Naive B cell (primary cell): ENCODE measurements around the gene ITPKA. TPM values are rescaled to one million over a fixed set of nuclear protein-coding genes. Genes with fewer than 3 reads are reported as not detected.
A peak's percentile ranks its signal among the peaks of the same experiment; 100 is the strongest.

Experiments
- ATAC-seq, 2 donors: fragments of 150-1000 bp; cut with Tn5 transposase; 2 replicates each; pipeline ENCODE4 v1.10.0; 2021; ENCODE audit warnings: low read depth in 2 of 2, mild to moderate bottlenecking in 2 of 2, moderate library complexity in 2 of 2
- DNase-seq: peaks from one replicate; pipeline ENCODE4 v3.0.0; 2022
- H3K27ac Mint-ChIP-seq, 6 donors: one replicate each; pipeline ENCODE4 v1.8.0; 2020 to 2022; ENCODE audit warnings: mild to moderate bottlenecking in 6 of 6, mixed read lengths in 6 of 6, moderate library complexity in 5 of 6, inconsistent platforms in 2 of 6
- H3K27me3 Mint-ChIP-seq, 3 donors: one replicate each; pipeline ENCODE4 v1.8.0; 2021 to 2022; ENCODE audit warnings: mixed read lengths in 3 of 3, mild to moderate bottlenecking in 1 of 3
- H3K36me3 Mint-ChIP-seq, 2 donors: one replicate each; pipeline ENCODE4 v1.8.0; 2020 to 2022; ENCODE audit warnings: mixed read lengths in 2 of 2, inconsistent platforms in 1 of 2, mild to moderate bottlenecking in 1 of 2
- H3K4me1 Mint-ChIP-seq, 3 donors: one replicate each; pipeline ENCODE4 v1.8.0; 2020 to 2022; ENCODE audit warnings: mixed read lengths in 3 of 3, inconsistent platforms in 1 of 3, mild to moderate bottlenecking in 1 of 3, moderate library complexity in 1 of 3
- H3K4me3 Mint-ChIP-seq, 8 donors: one replicate each; pipeline ENCODE4 v1.8.0; 2020 to 2022; ENCODE audit warnings: mild to moderate bottlenecking in 8 of 8, mixed read lengths in 8 of 8, moderate library complexity in 8 of 8, inconsistent platforms in 2 of 8
- H3K9me3 Mint-ChIP-seq, 7 donors: one replicate each; pipeline ENCODE4 v1.8.0; 2020 to 2022; ENCODE audit warnings: mixed read lengths in 7 of 7, mild to moderate bottlenecking in 5 of 7, inconsistent platforms in 2 of 7, moderate library complexity in 1 of 7
- polyA plus RNA-seq, 6 donors: library from polyadenylated mRNA; unstranded; fragments of 300-500 nt; fragmentation: Illumina TruSeq; gene quantifications; one replicate each; pipeline ENCODE4 v1.2.3, GENCODE V29; 2021; ENCODE audit warnings: low read depth in 6 of 6

Gene ITPKA
- polyA plus RNA-seq, 6 donors from 2014 or later = not detected

- H3K4me3 Mint-ChIP-seq = no peak overlapping the region
- H3K27me3 Mint-ChIP-seq = no peaks in the 10 kb centered on the region
Measured at GRCh38 chr15:41482110-41482877, 11.4 kb upstream of the ITPKA start.

DNA sequence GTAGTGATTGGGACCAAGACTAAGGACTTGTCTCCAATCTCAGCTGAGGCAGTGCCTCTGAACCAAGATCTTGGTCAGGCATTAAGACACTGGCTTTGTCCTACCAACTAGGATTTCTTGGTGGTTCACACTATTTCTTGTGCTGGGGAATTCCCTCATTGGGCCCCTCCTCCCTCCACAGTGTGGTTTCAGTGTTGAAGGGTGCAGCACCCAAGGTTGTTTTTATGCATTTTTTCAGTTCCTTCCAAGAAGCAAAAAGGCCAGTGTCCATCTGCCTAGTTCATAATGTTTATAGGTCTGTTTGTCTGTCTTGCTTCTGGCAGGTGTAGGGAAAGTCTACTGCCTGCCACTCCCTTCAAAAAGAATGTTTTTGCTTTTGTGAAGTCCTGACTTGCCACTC is 10.6 kb upstream of the ITPKA start:
- DNase-seq (peak; percentile 31), ATAC-seq (peak; percentile 91 to 95)
- Mint-ChIP-seq H3K4me1 (peaks cover 11 to 25% (median 21%) of the 10 kb centered on the region in 3 donors), H3K4me3 (peak overlapping the region in 6 of 8 donors; percentile 20 to 66 (median 46)), H3K27ac (peak overlapping the region; percentile 12 to 88 (median 20)), H3K36me3 (peaks cover 7 to 10% of the 10 kb centered on the region in 2 donors), H3K9me3 (no peaks in the 10 kb centered on the region), H3K27me3 (peaks cover 0 to 7% (median 6%) of the 10 kb centered on the region in 3 donors)

More at GRCh38 chr15:41482110-41482877, 11.4 kb upstream of the ITPKA start:
- no peaks in the 10 kb centered on the region for H3K9me3 Mint-ChIP-seq
- DNase-seq (no peak), ATAC-seq (no peak)
- peak overlapping the region in 4 of 6 donors; percentile 12 to 77 (median 26) for H3K27ac Mint-ChIP-seq
- H3K4me1 Mint-ChIP-seq = peaks cover 11 to 23% (median 21%) of the 10 kb centered on the region in 3 donors
- peaks cover 13 to 14% of the 10 kb centered on the region in 2 donors for H3K36me3 Mint-ChIP-seq

DNA sequence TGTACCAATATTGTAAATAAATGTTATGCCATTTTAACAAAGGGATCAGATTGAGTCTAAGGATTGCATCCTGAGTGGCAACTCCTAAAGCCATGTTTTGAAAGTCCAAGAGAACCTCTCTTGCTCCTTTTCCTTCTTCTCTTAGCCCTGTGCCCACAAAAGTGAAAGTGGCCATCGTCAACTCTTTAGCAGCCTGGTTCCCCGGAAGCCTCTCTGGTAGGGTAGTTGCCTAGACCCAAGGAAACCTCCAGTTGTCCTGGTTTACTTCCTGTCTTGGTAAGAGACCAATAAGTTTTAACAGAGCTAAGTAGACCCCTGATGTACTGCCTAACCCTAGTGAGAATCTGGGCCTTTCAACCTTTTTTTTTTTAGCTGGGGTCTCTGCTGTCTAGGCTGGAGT is 10.2 kb upstream of the ITPKA start:
- peak overlapping the region in 5 of 8 donors; percentile 20 to 71 (median 51) for H3K4me3 Mint-ChIP-seq
- peak overlapping the region in 2 of 6 donors; percentile 60 to 77 for H3K27ac Mint-ChIP-seq
- peaks cover 0 to 9% (median 6%) of the 10 kb centered on the region in 3 donors for H3K27me3 Mint-ChIP-seq
- peaks cover 11 to 25% (median 21%) of the 10 kb centered on the region in 3 donors for H3K4me1 Mint-ChIP-seq
- H3K36me3 Mint-ChIP-seq = peaks cover 7 to 8% of the 10 kb centered on the region in 2 donors
- DNase-seq (no peak), ATAC-seq (peak; percentile 32 to 38)
- H3K9me3 Mint-ChIP-seq = no peaks in the 10 kb centered on the region

- no peaks in the 10 kb centered on the region for H3K9me3 Mint-ChIP-seq
- DNase-seq (no peak), ATAC-seq (no peak)
- peaks cover under 1 to 12% (median 9%) of the 10 kb centered on the region in 3 donors for H3K27me3 Mint-ChIP-seq
- peak overlapping the region in 1 of 6 donors; percentile 26 for H3K27ac Mint-ChIP-seq
- peaks cover 11 to 25% (median 21%) of the 10 kb centered on the region in 3 donors for H3K4me1 Mint-ChIP-seq
- H3K36me3 Mint-ChIP-seq = peaks cover 0 to 7% of the 10 kb centered on the region in 2 donors
- H3K4me3 Mint-ChIP-seq = peak overlapping the region in 1 of 8 donors; percentile 30
Measured at GRCh38 chr15:41484937-41485625, 8.6 kb upstream of the ITPKA start.

DNA sequence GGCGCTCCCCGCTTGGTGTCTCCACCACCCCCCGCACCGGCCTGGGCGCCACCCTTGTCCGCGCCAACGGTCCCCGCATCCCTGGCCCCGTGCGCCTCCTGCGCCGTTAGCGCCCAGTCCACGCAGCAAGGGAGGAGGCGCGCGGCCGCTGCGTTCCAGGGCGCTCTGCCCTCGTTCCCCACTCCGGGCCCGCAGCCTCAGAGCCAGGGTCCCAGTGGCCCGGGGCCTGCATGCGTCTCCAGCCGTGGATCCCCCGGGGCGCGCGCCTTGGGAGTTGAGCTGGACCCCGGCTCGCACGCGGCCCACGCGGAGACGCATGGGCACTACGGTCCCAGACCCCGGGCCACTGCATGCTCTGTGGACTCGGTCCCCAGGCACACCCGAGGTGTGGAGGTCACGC is 7.4 kb upstream of the ITPKA start:
- no peak overlapping the region for H3K4me3 Mint-ChIP-seq
- no peaks in the 10 kb centered on the region for H3K9me3 Mint-ChIP-seq
- DNase-seq (no peak), ATAC-seq (no peak)
- H3K36me3 Mint-ChIP-seq = no peaks in the 10 kb centered on the region
- peaks cover 11 to 25% (median 21%) of the 10 kb centered on the region in 3 donors for H3K4me1 Mint-ChIP-seq
- H3K27me3 Mint-ChIP-seq = peaks cover 9 to 22% (median 21%) of the 10 kb centered on the region in 3 donors
- no peak overlapping the region for H3K27ac Mint-ChIP-seq

GRCh38 chr15:41487381-41487780 is 6.3 kb upstream of the ITPKA start:
- Mint-ChIP-seq H3K27ac (no peak overlapping the region), H3K27me3 (peaks cover 19 to 32% (median 32%) of the 10 kb centered on the region in 3 donors), H3K9me3 (no peaks in the 10 kb centered on the region), H3K36me3 (peaks cover 0 to 8% of the 10 kb centered on the region in 2 donors), H3K4me1 (peaks cover 17 to 23% (median 21%) of the 10 kb centered on the region in 3 donors), H3K4me3 (no peak overlapping the region)
- ATAC-seq (no peak), DNase-seq (no peak)

- no peaks in the 10 kb centered on the region for H3K9me3 Mint-ChIP-seq
- H3K4me1 Mint-ChIP-seq = peaks cover 21 to 23% (median 23%) of the 10 kb centered on the region in 3 donors
- no peak for DNase-seq
- peaks cover 0 to 8% of the 10 kb centered on the region in 2 donors for H3K36me3 Mint-ChIP-seq
- no peak overlapping the region for H3K4me3 Mint-ChIP-seq
- no peak overlapping the region for H3K27ac Mint-ChIP-seq
- ATAC-seq = no peak
- peaks cover 23 to 37% (median 36%) of the 10 kb centered on the region in 3 donors for H3K27me3 Mint-ChIP-seq
Measured at GRCh38 chr15:41487802-41488201, 5.9 kb upstream of the ITPKA start.

DNA sequence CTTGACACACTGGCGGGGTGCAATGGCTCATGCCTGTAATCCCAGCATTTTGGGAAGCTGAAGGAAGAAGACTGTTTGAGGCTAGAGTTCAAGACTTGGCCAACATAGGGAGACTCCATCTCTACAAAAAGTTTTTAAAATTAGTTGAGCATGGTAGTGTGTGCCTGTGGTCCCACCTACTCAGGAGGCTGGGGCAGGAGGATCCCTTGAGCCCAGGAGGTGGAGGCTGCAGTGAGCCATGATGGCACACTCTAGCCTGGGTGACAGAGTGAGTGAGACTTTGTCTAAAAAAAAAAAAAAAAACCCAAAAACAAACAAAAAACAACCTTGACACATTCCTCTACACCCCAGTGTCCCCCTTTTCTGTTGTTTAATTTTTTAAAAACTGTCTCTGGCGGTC is 4.0 kb upstream of the ITPKA start:
- DNase-seq = no peak
- ATAC-seq = no peak
- Mint-ChIP-seq H3K9me3 (no peaks in the 10 kb centered on the region), H3K27ac (no peak overlapping the region), H3K4me3 (no peak overlapping the region), H3K4me1 (peaks cover 11 to 13% (median 13%) of the 10 kb centered on the region in 3 donors), H3K36me3 (peaks cover 0 to 8% of the 10 kb centered on the region in 2 donors), H3K27me3 (peaks cover 26 to 40% (median 40%) of the 10 kb centered on the region in 3 donors)

DNA sequence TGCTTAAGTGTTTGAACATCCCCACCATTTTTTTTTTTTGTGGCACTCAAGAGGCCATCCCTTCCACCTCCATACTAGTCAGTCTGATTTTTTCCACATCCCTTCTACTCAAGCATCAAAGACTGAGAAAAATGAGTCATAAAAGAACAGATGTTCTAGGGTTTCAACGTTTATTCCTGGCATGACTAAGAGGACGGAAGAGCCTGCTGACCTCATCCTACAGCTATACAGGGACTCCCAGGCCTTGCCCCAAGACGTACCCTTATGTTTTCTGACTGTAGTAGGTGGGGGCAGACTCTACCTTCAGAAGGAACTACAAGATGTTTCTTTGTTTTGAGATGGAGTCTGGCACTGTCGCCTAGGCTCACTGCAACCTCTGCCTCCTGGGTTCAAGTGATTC is 3.3 kb upstream of the ITPKA start:
- H3K36me3 Mint-ChIP-seq = peaks cover 0 to 8% of the 10 kb centered on the region in 2 donors
- H3K4me3 Mint-ChIP-seq = no peak overlapping the region
- peak overlapping the region in 1 of 6 donors; percentile 21 for H3K27ac Mint-ChIP-seq
- peaks cover 26 to 44% (median 40%) of the 10 kb centered on the region in 3 donors for H3K27me3 Mint-ChIP-seq
- ATAC-seq = no peak
- no peak for DNase-seq
- no peaks in the 10 kb centered on the region for H3K9me3 Mint-ChIP-seq
- peaks cover 13 to 14% (median 13%) of the 10 kb centered on the region in 3 donors for H3K4me1 Mint-ChIP-seq

- DNase-seq = no peak
- Mint-ChIP-seq H3K9me3 (no peaks in the 10 kb centered on the region), H3K36me3 (peaks cover 0 to 8% of the 10 kb centered on the region in 2 donors), H3K4me1 (peaks cover 13 to 17% (median 14%) of the 10 kb centered on the region in 3 donors), H3K27me3 (peaks cover 32 to 56% (median 47%) of the 10 kb centered on the region in 3 donors), H3K27ac (no peak overlapping the region), H3K4me3 (peak overlapping the region in 3 of 8 donors; percentile 46 to 89 (median 50))
- ATAC-seq = no peak
Measured at GRCh38 chr15:41491889-41492288, 1.8 kb upstream of the ITPKA start.

DNA sequence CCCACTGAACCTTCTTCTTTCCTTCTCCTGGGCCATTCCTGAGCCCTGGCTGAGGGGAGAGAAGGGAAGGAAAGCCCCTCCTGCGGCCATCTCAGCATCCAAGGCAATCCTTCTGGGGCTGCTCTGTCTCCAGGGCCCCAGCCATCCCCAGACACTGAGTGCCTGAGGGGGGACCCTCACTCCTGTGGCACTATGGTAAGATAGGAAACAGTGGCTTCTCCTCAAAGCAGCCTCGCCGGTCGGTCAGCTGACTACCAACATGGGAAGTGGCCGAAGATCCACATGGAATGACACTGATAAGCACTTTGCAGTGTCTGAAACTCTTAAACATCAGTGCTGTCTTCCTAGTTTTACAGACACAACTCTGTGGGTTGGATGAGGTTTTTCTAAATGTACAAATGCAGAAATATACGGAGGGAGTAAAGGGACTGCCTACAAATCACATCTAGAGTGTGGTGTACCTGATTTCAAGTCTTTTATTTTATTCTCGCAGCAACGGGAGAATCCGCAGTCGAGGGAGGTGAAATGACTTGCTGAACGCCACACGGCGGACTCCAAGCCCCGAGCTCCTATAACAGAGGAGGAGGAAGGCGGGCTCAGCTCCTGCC is 973 bp upstream of the ITPKA start:
- Mint-ChIP-seq H3K36me3 (peaks cover 0 to 8% of the 10 kb centered on the region in 2 donors), H3K27ac (peak overlapping the region in 4 of 6 donors; percentile 63 to 78 (median 68)), H3K9me3 (no peaks in the 10 kb centered on the region), H3K4me3 (peak overlapping the region; percentile 83 to 93 (median 86)), H3K27me3 (peaks cover 39 to 63% (median 51%) of the 10 kb centered on the region in 3 donors), H3K4me1 (peaks cover 13 to 17% (median 13%) of the 10 kb centered on the region in 3 donors)
- DNase-seq (no peak), ATAC-seq (no peak)

- Mint-ChIP-seq H3K27me3 (peaks cover 46 to 70% (median 53%) of the 10 kb centered on the region in 3 donors), H3K9me3 (no peaks in the 10 kb centered on the region), H3K4me1 (peaks cover 11 to 20% (median 16%) of the 10 kb centered on the region in 3 donors), H3K36me3 (peaks cover 0 to 8% of the 10 kb centered on the region in 2 donors), H3K4me3 (peak overlapping the region in 4 of 8 donors; percentile 69 to 83 (median 82)), H3K27ac (no peak overlapping the region)
- DNase-seq (no peak), ATAC-seq (peak; percentile 39 to 40)
Measured at GRCh38 chr15:41493902-41494189, 172 bp downstream of the ITPKA start.
